ENCODE measurements around the gene CLDN12. TPM values are rescaled to one million over a fixed set of nuclear protein-coding genes. Genes with fewer than 3 reads are reported as not detected.

CLDN12 gene
- polyA plus RNA-seq, 1 of the 3 experiments (the other 2 are of a cell fraction): 65.7 TPM

GRCh38 chr7:90432752-90433151 is 29.5 kb downstream of the CLDN12 start:
- H4K20me1 ChIP-seq (ENCODE audit: insufficient read depth): no peaks in the 10 kb centered on the region
- H3K4me2 ChIP-seq: no peak overlapping the region
- no peak for DNase-seq
- no peaks in the 10 kb centered on the region for H3K9me3 ChIP-seq
- TF ChIP-seq RAD21 (IDR thresholded peaks at IDR 0.05; ENCODE audit: low read length) (no peak), RFX5 (IDR thresholded peaks at IDR 0.05; ENCODE audit: low read length) (no peak), GATA2 (CRISPR knock-in tag; IDR thresholded peaks at IDR 0.05) (no peak), SMC3 (IDR thresholded peaks at IDR 0.05; ENCODE audit: low read depth, low read length) (no peak), YY1 (IDR thresholded peaks at IDR 0.05; ENCODE audit: low read depth) (no peak), CHD2 (IDR thresholded peaks at IDR 0.05; ENCODE audit: low read length, partially characterized antibody) (no peak), PBX3 (IDR thresholded peaks at IDR 0.05) (no peak), USF2 (IDR thresholded peaks at IDR 0.05; ENCODE audit: borderline replicate concordance, low read depth, low read length) (no peak), IRF3 (IDR thresholded peaks at IDR 0.05; ENCODE audit: low read depth, low read length) (no peak), FOXM1 (IDR thresholded peaks at IDR 0.05; ENCODE audit: low read depth) (no peak), EZH2phosphoT487 (IDR thresholded peaks at IDR 0.05; ENCODE audit: borderline replicate concordance, low read depth) (no peak), SIN3A (IDR thresholded peaks at IDR 0.05; ENCODE audit: borderline replicate concordance, low read depth, low read length) (no peak), TEAD4 (IDR thresholded peaks at IDR 0.05; ENCODE audit: borderline replicate concordance, insufficient read depth) (no peak), MEF2A (IDR thresholded peaks at IDR 0.05; ENCODE audit: borderline replicate concordance, low read depth) (no peak), GABPA (IDR thresholded peaks at IDR 0.05; ENCODE audit: low read depth) (no peak), CTCF (IDR thresholded peaks at IDR 0.05) (no peak), ZBTB33 (IDR thresholded peaks at IDR 0.05; ENCODE audit: borderline replicate concordance, low read depth) (no peak), NRF1 (IDR thresholded peaks at IDR 0.05; ENCODE audit: low read depth, low read length) (no peak), POLR2AphosphoS5 (IDR thresholded peaks at IDR 0.05; ENCODE audit: low read depth, low read length) (no peak), MXI1 (IDR thresholded peaks at IDR 0.05; ENCODE audit: low read depth, low read length) (no peak)
- H3K4me1 ChIP-seq (ENCODE audit: control insufficient read depth in 1 of 2, insufficient read depth in 2 of 2, low read depth in 1 of 2, low read length in 1 of 2): no peaks in the 10 kb centered on the region
- CTCF ChIA-PET: interaction anchor here (0.7 to 9.0 kb wide), 5 partner anchors 10 to 279 kb away, joined by 3 to 120 read pairs (median 4); partner anchors contain the start of gene STEAP1
- no peak overlapping the region for H3K4me3 ChIP-seq (ENCODE audit: low read depth in 2 of 2, low read length in 1 of 2)
- H3K79me2 ChIP-seq (ENCODE audit: insufficient read depth): no peaks in the 10 kb centered on the region
- H3F3A ChIP-seq (replicated peaks; ENCODE audit: insufficient read depth): no peaks in the 10 kb centered on the region
- POLR2A ChIA-PET: no interaction called here
- H3K36me3 ChIP-seq (replicated peaks in 1 of 2; ENCODE audit: control insufficient read depth in 1 of 2, insufficient read depth in 2 of 2, low read length in 1 of 2): no peaks in the 10 kb centered on the region
- H2AFZ ChIP-seq (ENCODE audit: low read depth): no peak overlapping the region
- WGBS (ENCODE audit: low lambda C conversion rate): 46% methylated on average over 8 of the region's 10 CpGs
- H3K9me2 ChIP-seq: no peaks in the 10 kb centered on the region
- H3K9ac ChIP-seq: no peak overlapping the region
- H3K27me3 ChIP-seq (ENCODE audit: insufficient read depth): no peaks in the 10 kb centered on the region
- no peak overlapping the region for H3K27ac ChIP-seq (ENCODE audit: low read depth in 2 of 2, low read length in 1 of 2)

All from SK-N-SH (cell line).